Natural killer cell (primary cell): Measurements from ENCODE around the gene KIAA1143. TPM values are rescaled to one million over a fixed set of nuclear protein-coding genes. Genes with fewer than 3 reads are reported as not detected.

Source experiments
- ATAC-seq, 3 donors: fragments of 150-1000 bp in 2 of 3; fragments of 200-7000 bp in 1 of 3; cut with Tn5 transposase; 1 replicate in 1 of 3; 2 replicates in 2 of 3; pipeline ENCODE4 v1.10.0; 2021; ENCODE audit warnings: mild to moderate bottlenecking in 2 of 3, moderate library complexity in 2 of 3
- DNase-seq, 2 donors: peaks; one replicate each; pipeline versions ENCODE4 v3.0.0 to v3.0.0-alpha.2; 2013 to 2021; ENCODE audit warnings: mixed read lengths in 1 of 2
- H3K27ac ChIP-seq: one replicate; pipeline ENCODE4 v1.5.1; 2013; ENCODE audit warnings: mild to moderate bottlenecking, low read length
- H3K27me3 ChIP-seq: one replicate; pipeline ENCODE4 v1.6.1; 2013; ENCODE audit warnings: low read length; ENCODE audit not compliant: control insufficient read depth, insufficient read depth
- H3K36me3 ChIP-seq: one replicate; pipeline ENCODE4 v1.6.1; 2013; ENCODE audit warnings: low read length; ENCODE audit not compliant: control insufficient read depth, insufficient read depth
- H3K4me1 ChIP-seq: one replicate; pipeline ENCODE4 v1.6.1; 2013; ENCODE audit warnings: low read length; ENCODE audit not compliant: control insufficient read depth, insufficient read depth
- H3K4me3 ChIP-seq: one replicate; pipeline ENCODE4 v1.5.1; 2013; ENCODE audit warnings: low read length
- H3K9me3 ChIP-seq: one replicate; pipeline ENCODE4 v1.6.1; 2013; ENCODE audit warnings: low read length; ENCODE audit not compliant: control insufficient read depth, insufficient read depth
- H3K27ac Mint-ChIP-seq, 2 donors: one replicate each; pipeline ENCODE4 v1.8.0; 2022; ENCODE audit warnings: mild to moderate bottlenecking in 2 of 2, mixed read lengths in 2 of 2, moderate library complexity in 1 of 2
- H3K27me3 Mint-ChIP-seq, 2 donors: one replicate each; pipeline ENCODE4 v1.8.0; 2022; ENCODE audit warnings: low read depth in 2 of 2, mixed read lengths in 2 of 2
- H3K36me3 Mint-ChIP-seq: one replicate; pipeline ENCODE4 v1.8.0; 2022; ENCODE audit warnings: mixed read lengths
- H3K4me1 Mint-ChIP-seq, 2 donors: one replicate each; pipeline ENCODE4 v1.8.0; 2022; ENCODE audit warnings: mixed read lengths in 2 of 2
- H3K4me3 Mint-ChIP-seq: one replicate; pipeline ENCODE4 v1.8.0; 2022; ENCODE audit warnings: mild to moderate bottlenecking, moderate library complexity, mixed read lengths
- H3K9me3 Mint-ChIP-seq, 2 donors: one replicate each; pipeline ENCODE4 v1.8.0; 2022; ENCODE audit warnings: mixed read lengths in 2 of 2
- CTCF ChIP-seq: fragments of 200-600 bp; IDR thresholded peaks from one replicate; pipeline ENCODE4 v1.8.0; 2022; ENCODE audit warnings: antibody characterized with exemption
- WGBS: methylation state at CpG from one replicate; pipeline ENCODE4 v1.1.7; 2013; ENCODE audit warnings: missing lambda C conversion rate; ENCODE audit not compliant: insufficient coverage; 5-methylcytosine and 5-hydroxymethylcytosine counted together
- intact Hi-C: fragments of 100-400 bp; cut with micrococcal nuclease; formaldehyde crosslinking; loops from one replicate; pipeline ENCODE4 v1.14.2; 2022
- total RNA-seq, 4 donors: library from RNA; stranded (reverse); fragments of 120-200 nt in 1 of 4; gene quantifications; one replicate each; pipeline versions ENCODE4 v1.2.3 to v1.2.4, GENCODE V29; 2013 to 2022

The KIAA1143 gene
- total RNA-seq, 3 donors from 2014 or later (not counting 1 experiment from before 2014, with no cell fraction given): 25.4 to 28.6 (median 27.7) TPM

DNA sequence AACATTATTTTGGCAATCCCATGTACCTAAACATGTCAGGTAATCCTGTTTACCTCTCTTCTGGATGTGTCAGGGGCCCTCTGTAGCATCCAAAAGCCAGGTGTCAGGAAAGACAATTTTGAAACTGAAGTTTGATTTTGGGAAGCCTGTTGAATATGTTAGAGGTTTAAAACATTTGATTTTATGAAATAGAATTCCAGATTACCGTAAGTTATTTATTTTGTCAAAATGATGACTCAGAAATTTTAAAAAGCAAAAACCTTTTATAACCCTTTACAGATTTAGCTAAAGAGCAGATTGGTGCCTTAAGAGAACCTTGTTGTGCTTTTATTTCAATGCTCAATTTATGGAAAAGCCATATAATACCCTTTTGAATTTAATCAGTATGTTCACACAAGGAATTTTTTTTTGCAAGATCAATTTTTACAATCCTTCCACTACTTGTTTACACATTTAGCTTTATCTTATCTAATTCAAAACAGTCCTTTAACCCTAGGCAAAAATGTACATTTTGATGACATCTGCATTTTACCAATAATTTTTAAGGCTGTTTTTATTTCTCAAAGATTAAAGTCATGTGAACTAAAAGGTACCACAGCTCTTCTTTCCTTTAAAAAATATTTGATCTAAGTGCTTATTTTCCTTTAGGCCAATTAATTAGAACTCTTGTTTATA is 10.1 kb upstream of the KIAA1143 start:
- Histone ChIP-seq H3K4me1 (no peaks in the 10 kb centered on the region), H3K27ac (no peak overlapping the region), H3K27me3 (no peaks in the 10 kb centered on the region), H3K4me3 (no peak overlapping the region), H3K9me3 (peaks cover 3% of the 10 kb centered on the region), H3K36me3 (no peaks in the 10 kb centered on the region)
- peaks cover 3% of the 10 kb centered on the region in 2 donors for H3K9me3 Mint-ChIP-seq
- no peaks in the 10 kb centered on the region for H3K4me1 Mint-ChIP-seq
- ATAC-seq: no peak
- H3K36me3 Mint-ChIP-seq: peaks cover 22% of the 10 kb centered on the region
- no peak for DNase-seq
- no CpG with 5 or more reads among the region's 1 CpG for WGBS
- TF ChIP-seq CTCF: no peak
- H3K27ac Mint-ChIP-seq: no peak overlapping the region
- intact Hi-C loops: no loop called here
- H3K4me3 Mint-ChIP-seq: no peak overlapping the region
- H3K27me3 Mint-ChIP-seq: no peaks in the 10 kb centered on the region

DNA sequence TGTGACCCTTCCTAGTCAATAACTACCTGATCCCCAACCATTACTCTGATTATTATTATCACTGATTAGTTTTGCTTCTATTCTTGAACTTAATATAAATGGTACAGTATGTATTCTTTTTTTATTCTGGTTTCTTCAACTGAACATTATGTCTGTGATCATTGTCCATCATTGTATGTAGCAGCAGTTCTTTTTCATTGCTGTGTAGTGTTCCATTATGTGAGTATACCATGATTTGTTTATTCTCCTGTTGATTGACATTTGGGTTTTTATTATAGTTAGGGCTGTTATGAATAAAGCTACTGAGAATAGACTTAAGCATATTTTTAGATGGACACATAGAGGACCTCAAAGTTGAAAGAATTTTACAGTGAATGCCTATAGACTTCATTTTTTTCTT is 2.8 kb upstream of the KIAA1143 start:
- TF ChIP-seq CTCF: no peak
- Mint-ChIP-seq H3K4me3 (no peak overlapping the region), H3K27me3 (no peaks in the 10 kb centered on the region), H3K27ac (no peak overlapping the region), H3K36me3 (no peaks in the 10 kb centered on the region), H3K9me3 (no peaks in the 10 kb centered on the region), H3K4me1 (peaks cover 21 to 25% of the 10 kb centered on the region in 2 donors)
- Histone ChIP-seq H3K4me3 (no peak overlapping the region), H3K36me3 (no peaks in the 10 kb centered on the region), H3K4me1 (peaks cover 13% of the 10 kb centered on the region), H3K9me3 (no peaks in the 10 kb centered on the region), H3K27ac (no peak overlapping the region), H3K27me3 (no peaks in the 10 kb centered on the region)
- intact Hi-C loops: loop anchor here (5.0 to 10.0 kb wide), 2 partner anchors 52 to 429 kb away; partner anchors contain the start of genes TCAIM and ZNF502
- DNase-seq (no peak), ATAC-seq (no peak)

GRCh38 chr3:44762690-44763089 is 1.3 kb upstream of the KIAA1143 start:
- no peak for DNase-seq
- H3K27ac Mint-ChIP-seq: peak overlapping the region; percentile 89 to 90
- no peak overlapping the region for H3K4me3 ChIP-seq
- no peaks in the 10 kb centered on the region for H3K36me3 ChIP-seq
- WGBS: 70% methylated on average over 5 of the region's 5 CpGs
- intact Hi-C loops: loop anchor here (5.0 to 10.0 kb wide), 2 partner anchors 50 to 428 kb away; partner anchors contain the start of genes TCAIM and ZNF502
- ATAC-seq: no peak
- H3K36me3 Mint-ChIP-seq: no peaks in the 10 kb centered on the region
- H3K9me3 Mint-ChIP-seq: peaks cover 0 to 3% of the 10 kb centered on the region in 2 donors
- H3K4me3 Mint-ChIP-seq: peak overlapping the region; percentile 93
- H3K27me3 Mint-ChIP-seq: no peaks in the 10 kb centered on the region
- no peak overlapping the region for H3K27ac ChIP-seq
- peaks cover 13% of the 10 kb centered on the region for H3K4me1 ChIP-seq
- no peaks in the 10 kb centered on the region for H3K27me3 ChIP-seq
- TF ChIP-seq CTCF: no peak
- no peaks in the 10 kb centered on the region for H3K9me3 ChIP-seq
- H3K4me1 Mint-ChIP-seq: peaks cover 21 to 29% of the 10 kb centered on the region in 2 donors
